AG04450 (cell line): ENCODE results near the gene HELQ. TPM values are rescaled to one million over a fixed set of nuclear protein-coding genes. Genes with fewer than 3 reads are reported as not detected.

Experiments used
- CTCF ChIA-PET: fragments of 300-600, 350-600 bp; formaldehyde crosslinking; extraction: SDS; loops from one replicate; lab custom pipeline; 2022; ENCODE audit warnings: antibody characterized with exemption, inconsistent platforms; lab: Charles Lee
- POLR2A ChIA-PET: fragments of 350-600 bp; formaldehyde crosslinking; extraction: SDS; loops from one replicate; lab custom pipeline; 2021; ENCODE audit warnings: antibody characterized with exemption, inconsistent platforms; lab: Yijun Ruan, JAX
- DNase-seq: peaks from one replicate; pipeline ENCODE4 v3.0.0-alpha.2; 2011; ENCODE audit warnings: low read depth, low spot score
- H3K27ac ChIP-seq: one replicate; pipeline ENCODE4 v1.5.1; 2012; ENCODE audit warnings: low read depth, low read length, control low read depth
- H3K27me3 ChIP-seq: one replicate; pipeline ENCODE4 v1.6.0; 2012; ENCODE audit warnings: low read length; ENCODE audit not compliant: control insufficient read depth, insufficient read depth
- H3K4me3 ChIP-seq: 2 replicates; pipeline ENCODE4 v1.5.1; 2011; ENCODE audit warnings: mild to moderate bottlenecking, low read depth, low read length, control low read depth
- H3K9me3 ChIP-seq: 2 replicates; pipeline ENCODE4 v1.5.1; 2012; ENCODE audit warnings: low read length; ENCODE audit not compliant: control insufficient read depth, insufficient read depth
- polyA plus RNA-seq: library from polyadenylated mRNA; depleted of rRNA; stranded (reverse); fragments of >200 nt; gene quantifications from 2 replicates; pipeline ENCODE4 v1.2.3, GENCODE V29; 2011; rRNA removed
- small RNA-seq: library from RNA; depleted of rRNA; stranded (forward); fragments of <200 nt; gene quantifications from one replicate; pipeline ENCODE3, GENCODE V24; 2012; ENCODE audit warnings: low read depth; ENCODE audit not compliant: insufficient read length
- TF ChIP-seq, protein P1 (sequence below): IDR thresholded peaks from 2 replicates; pipeline ENCODE4 v1.5.1; 2011; ENCODE audit warnings: low read depth, low read length, control low read depth, inconsistent platforms

HELQ gene
- polyA plus RNA-seq, 1 experiment, result 15.4 TPM

GRCh38 chr4:83358410-83358809 lies 97.2 kb downstream of the HELQ start:
- ChIA-PET POLR2A (interaction anchor here (0.7 to 1.4 kb wide), 2 partner anchors 97 to 136 kb away, joined by 3 to 4 read pairs; partner anchors contain the start of genes HELQ and MRPS18C), CTCF (no interaction called here)
- H3K4me3 ChIP-seq, result no peak overlapping the region
- peak; percentile 39 for DNase-seq
- no peaks in the 10 kb centered on the region for H3K9me3 ChIP-seq
- peak overlapping the region; percentile 66 for H3K27ac ChIP-seq
- TF ChIP-seq, protein P1, sequence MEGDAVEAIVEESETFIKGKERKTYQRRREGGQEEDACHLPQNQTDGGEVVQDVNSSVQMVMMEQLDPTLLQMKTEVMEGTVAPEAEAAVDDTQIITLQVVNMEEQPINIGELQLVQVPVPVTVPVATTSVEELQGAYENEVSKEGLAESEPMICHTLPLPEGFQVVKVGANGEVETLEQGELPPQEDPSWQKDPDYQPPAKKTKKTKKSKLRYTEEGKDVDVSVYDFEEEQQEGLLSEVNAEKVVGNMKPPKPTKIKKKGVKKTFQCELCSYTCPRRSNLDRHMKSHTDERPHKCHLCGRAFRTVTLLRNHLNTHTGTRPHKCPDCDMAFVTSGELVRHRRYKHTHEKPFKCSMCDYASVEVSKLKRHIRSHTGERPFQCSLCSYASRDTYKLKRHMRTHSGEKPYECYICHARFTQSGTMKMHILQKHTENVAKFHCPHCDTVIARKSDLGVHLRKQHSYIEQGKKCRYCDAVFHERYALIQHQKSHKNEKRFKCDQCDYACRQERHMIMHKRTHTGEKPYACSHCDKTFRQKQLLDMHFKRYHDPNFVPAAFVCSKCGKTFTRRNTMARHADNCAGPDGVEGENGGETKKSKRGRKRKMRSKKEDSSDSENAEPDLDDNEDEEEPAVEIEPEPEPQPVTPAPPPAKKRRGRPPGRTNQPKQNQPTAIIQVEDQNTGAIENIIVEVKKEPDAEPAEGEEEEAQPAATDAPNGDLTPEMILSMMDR, result no peak
- no peaks in the 10 kb centered on the region for H3K27me3 ChIP-seq

Small RNAs within 50 kb of the gene (small RNA-seq; reads per million reads assigned to genes)
- not detected for gene AC114781.5

Other genes starting within 250 kb of the HELQ start
- gene COQ2, start 171.0 kb downstream of the HELQ start, polyA plus RNA-seq, result 13.9 and 18.9 TPM in 2 replicates
- 0.32 and 0.37 TPM in 2 replicates for gene HPSE, start 121.0 kb downstream of the HELQ start, polyA plus RNA-seq
- 31.1 and 40.1 TPM in 2 replicates for gene MRPS18C, start 235 bp upstream of the HELQ start, polyA plus RNA-seq
- 19.4 and 30.1 TPM in 2 replicates for gene ABRAXAS1, start 29.3 kb upstream of the HELQ start, polyA plus RNA-seq
- gene GPAT3, start 80.3 kb upstream of the HELQ start, polyA plus RNA-seq, result 11.6 and 15.0 TPM in 2 replicates